SK-N-SH (cell line): Measurements from ENCODE around the gene WDR33. TPM values are rescaled to one million over a fixed set of nuclear protein-coding genes. Genes with fewer than 3 reads are reported as not detected.

ENCODE experiments used
- CTCF ChIA-PET: fragments of 300-600, 350-600 bp; formaldehyde crosslinking; extraction: SDS; loops from one replicate; lab custom pipeline; 2021; lab: Yijun Ruan, JAX
- POLR2A ChIA-PET: fragments of 350-600 bp; sonication (Branson Sonifier 250); formaldehyde crosslinking; extraction: SDS; loops from one replicate; lab custom pipeline; 2020; ENCODE audit warnings: antibody characterized with exemption, inconsistent platforms; lab: Yijun Ruan, JAX
- DNase-seq: peaks from one replicate; pipeline ENCODE4 v3.0.0; 2012
- H2AFZ ChIP-seq: fragments of 200-600 bp; sonication (generic); 2 replicates; pipeline ENCODE4 v1.8.1; 2016; ENCODE audit warnings: antibody characterized with exemption, mild to moderate bottlenecking, low read depth
- H3F3A ChIP-seq: fragments of 200-600 bp; sonication (generic); replicated peaks from 2 replicates; pipeline ENCODE3; 2016; ENCODE audit warnings: antibody characterized with exemption, mild to moderate bottlenecking; ENCODE audit not compliant: insufficient read depth
- H3K27ac ChIP-seq, 2 experiments: fragments of 200-500 bp in 1 of 2; fragments of 200-600 bp in 1 of 2; sonication (Bioruptor generic) in 1 of 2; sonication (generic), shearing (Covaris generic) in 1 of 2; 2 replicates each; pipeline versions ENCODE4 v1.5.1 to v1.6.1; 2014 to 2016; ENCODE audit warnings: low read depth in 2 of 2, inconsistent platforms in 1 of 2, low read length in 1 of 2, mild to moderate bottlenecking in 1 of 2, mixed read lengths in 1 of 2
- H3K27me3 ChIP-seq: fragments of 200-600 bp; sonication (generic), shearing (Covaris generic); 2 replicates; pipeline ENCODE4 v1.6.1; 2016; ENCODE audit warnings: mixed run types; ENCODE audit not compliant: insufficient read depth
- H3K36me3 ChIP-seq, 2 experiments: fragments of 200-500 bp in 1 of 2; fragments of 200-600 bp in 1 of 2; sonication (Bioruptor generic) in 1 of 2; sonication (generic) in 1 of 2; replicated peaks in 1 of 2; 2 replicates each; pipeline versions ENCODE3 to v1.5.1; 2014 to 2016; ENCODE audit warnings: low read length in 1 of 2, mild to moderate bottlenecking in 1 of 2; ENCODE audit not compliant: insufficient read depth in 2 of 2, control insufficient read depth in 1 of 2
- H3K4me1 ChIP-seq, 2 experiments: fragments of 200-500 bp in 1 of 2; fragments of 200-600 bp in 1 of 2; sonication (Bioruptor generic) in 1 of 2; sonication (generic), shearing (Covaris generic) in 1 of 2; 2 replicates each; pipeline versions ENCODE4 v1.5.1 to v1.6.1; 2014 to 2016; ENCODE audit warnings: low read depth in 1 of 2, low read length in 1 of 2, mixed run types in 1 of 2; ENCODE audit not compliant: insufficient read depth in 2 of 2, control insufficient read depth in 1 of 2
- H3K4me2 ChIP-seq: fragments of 200-600 bp; sonication (generic), shearing (Covaris generic); 2 replicates; pipeline ENCODE4 v1.6.1; 2017; ENCODE audit warnings: mixed run types
- H3K4me3 ChIP-seq, 2 experiments: fragments of 200-500 bp in 1 of 2; fragments of 200-600 bp in 1 of 2; sonication (Bioruptor generic) in 1 of 2; sonication (generic), shearing (Covaris generic) in 1 of 2; 2 replicates each; pipeline versions ENCODE4 v1.5.1 to v1.8.1; 2014 to 2016; ENCODE audit warnings: low read depth in 2 of 2, inconsistent platforms in 1 of 2, low read length in 1 of 2, mild to moderate bottlenecking in 1 of 2, mixed read lengths in 1 of 2, moderate library complexity in 1 of 2
- H3K79me2 ChIP-seq: fragments of 200-600 bp; sonication (generic); 2 replicates; pipeline ENCODE4 v1.8.1; 2017; ENCODE audit warnings: mild to moderate bottlenecking; ENCODE audit not compliant: insufficient read depth
- H3K9ac ChIP-seq: fragments of 200-600 bp; sonication (generic); 2 replicates; pipeline ENCODE4 v1.6.1; 2017; ENCODE audit warnings: mixed run types
- H3K9me2 ChIP-seq: fragments of 200-600 bp; sonication (generic); 2 replicates; pipeline ENCODE4 v1.6.1; 2017; ENCODE audit warnings: mixed run types
- H3K9me3 ChIP-seq: fragments of 200-600 bp; sonication (generic); 2 replicates; pipeline ENCODE4 v1.6.1; 2017; ENCODE audit warnings: mixed run types, mild to moderate bottlenecking, moderate library complexity
- H4K20me1 ChIP-seq: fragments of 200-600 bp; sonication (generic); 2 replicates; pipeline ENCODE4 v1.6.1; 2017; ENCODE audit warnings: mild to moderate bottlenecking, mixed run types; ENCODE audit not compliant: insufficient read depth
- ELF1 ChIP-seq: IDR thresholded peaks from 2 replicates; pipeline ENCODE4 v1.4.0; 2012
- GATA2 ChIP-seq: sonication (generic); formaldehyde crosslinking; IDR thresholded peaks from 2 replicates; pipeline ENCODE4 v1.5.0; 2020; ENCODE audit warnings: mild to moderate bottlenecking, missing genetic modification reagents
- JUND ChIP-seq: IDR thresholded peaks from 2 replicates; pipeline ENCODE4 v1.4.0; 2012
- POLR2AphosphoS5 ChIP-seq: IDR thresholded peaks from 2 replicates; pipeline ENCODE4 v1.6.1; 2012; ENCODE audit warnings: low read depth, low read length
- RAD21 ChIP-seq: IDR thresholded peaks from 2 replicates; pipeline ENCODE4 v1.6.1; 2012; ENCODE audit warnings: mild to moderate bottlenecking, low read length
- RFX5 ChIP-seq: IDR thresholded peaks from 2 replicates; pipeline ENCODE4 v1.6.1; 2012; ENCODE audit warnings: mild to moderate bottlenecking, improper control_type of control experiment, low read length
- SMC3 ChIP-seq: IDR thresholded peaks from 2 replicates; pipeline ENCODE4 v1.6.1; 2012; ENCODE audit warnings: low read depth, low read length, improper control_type of control experiment
- TCF12 ChIP-seq: IDR thresholded peaks from 2 replicates; pipeline ENCODE4 v1.4.0; 2012
- YY1 ChIP-seq: IDR thresholded peaks from 2 replicates; pipeline ENCODE4 v1.4.0; 2012; ENCODE audit warnings: low read depth, mild to moderate bottlenecking
- WGBS: methylation state at CpG from one replicate; pipeline ENCODE4 v1.1.6; 2017; ENCODE audit warnings: low lambda C conversion rate; 5-methylcytosine and 5-hydroxymethylcytosine counted together
- polyA plus RNA-seq, 3 experiments: library from polyadenylated mRNA; depleted of rRNA; stranded (reverse); fragments of >200 nt; gene quantifications; 2 replicates each; pipeline ENCODE4 v1.2.3, GENCODE V29; 2012
- TF ChIP-seq, protein P1 (sequence below): IDR thresholded peaks from 2 replicates; pipeline ENCODE4 v1.6.1; 2012; ENCODE audit warnings: mild to moderate bottlenecking, low read depth, low read length, moderate library complexity
- TF ChIP-seq, protein P2 (sequence below): fragments of 150-350 bp; IDR thresholded peaks from 2 replicates; pipeline ENCODE4 v1.6.1; 2017; ENCODE audit warnings: antibody characterized with exemption, low read length, low read depth, borderline replicate concordance
- TF ChIP-seq, protein P3 (sequence below): IDR thresholded peaks from 2 replicates; pipeline ENCODE4 v1.4.0; 2012; ENCODE audit warnings: low read depth, borderline replicate concordance
- TF ChIP-seq, protein P4 (sequence below): fragments of 200-600 bp; sonication (generic); IDR thresholded peaks from 2 replicates; pipeline ENCODE4 v1.6.1; 2017; ENCODE audit warnings: antibody characterized with exemption, mild to moderate bottlenecking, moderate library complexity

Gene WDR33
- polyA plus RNA-seq, 1 of the 3 experiments (the other 2 are of a cell fraction) = 12.4 TPM

DNA sequence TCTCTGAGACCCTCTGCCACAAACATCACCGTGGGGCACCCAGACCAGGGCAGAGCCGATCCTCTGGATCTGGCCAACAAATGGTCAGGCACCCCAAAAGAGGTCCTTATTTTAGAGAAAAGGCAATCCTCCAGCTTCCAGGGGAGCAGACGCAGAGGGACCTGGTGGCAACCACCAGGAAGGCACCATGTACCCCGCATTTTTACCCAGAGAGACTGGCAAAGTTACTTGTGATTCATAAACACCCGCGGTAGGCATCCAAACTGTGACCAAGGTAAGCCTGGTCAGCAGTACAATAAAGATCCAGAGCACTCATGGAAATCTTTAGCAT is 146.1 kb downstream of the WDR33 start:
- POLR2A ChIA-PET = no interaction called here
- Histone ChIP-seq H3K36me3 (no peaks in the 10 kb centered on the region), H3K4me2 (no peak overlapping the region), H3K9me2 (no peaks in the 10 kb centered on the region), H4K20me1 (no peaks in the 10 kb centered on the region), H3K9ac (no peak overlapping the region), H3K4me3 (no peak overlapping the region), H3F3A (no peaks in the 10 kb centered on the region), H3K27ac (no peak overlapping the region), H3K4me1 (peaks cover 0 to 21% of the 10 kb centered on the region in 2 experiments; a peak in 1 of 4 replicates), H2AFZ (no peak overlapping the region), H3K79me2 (0 out of 2 replicates have a peak, but pooled peaks cover 3% of the 10 kb centered on the region), H3K9me3 (no peaks in the 10 kb centered on the region), H3K27me3 (no peaks in the 10 kb centered on the region)
- TF ChIP-seq, protein P1, sequence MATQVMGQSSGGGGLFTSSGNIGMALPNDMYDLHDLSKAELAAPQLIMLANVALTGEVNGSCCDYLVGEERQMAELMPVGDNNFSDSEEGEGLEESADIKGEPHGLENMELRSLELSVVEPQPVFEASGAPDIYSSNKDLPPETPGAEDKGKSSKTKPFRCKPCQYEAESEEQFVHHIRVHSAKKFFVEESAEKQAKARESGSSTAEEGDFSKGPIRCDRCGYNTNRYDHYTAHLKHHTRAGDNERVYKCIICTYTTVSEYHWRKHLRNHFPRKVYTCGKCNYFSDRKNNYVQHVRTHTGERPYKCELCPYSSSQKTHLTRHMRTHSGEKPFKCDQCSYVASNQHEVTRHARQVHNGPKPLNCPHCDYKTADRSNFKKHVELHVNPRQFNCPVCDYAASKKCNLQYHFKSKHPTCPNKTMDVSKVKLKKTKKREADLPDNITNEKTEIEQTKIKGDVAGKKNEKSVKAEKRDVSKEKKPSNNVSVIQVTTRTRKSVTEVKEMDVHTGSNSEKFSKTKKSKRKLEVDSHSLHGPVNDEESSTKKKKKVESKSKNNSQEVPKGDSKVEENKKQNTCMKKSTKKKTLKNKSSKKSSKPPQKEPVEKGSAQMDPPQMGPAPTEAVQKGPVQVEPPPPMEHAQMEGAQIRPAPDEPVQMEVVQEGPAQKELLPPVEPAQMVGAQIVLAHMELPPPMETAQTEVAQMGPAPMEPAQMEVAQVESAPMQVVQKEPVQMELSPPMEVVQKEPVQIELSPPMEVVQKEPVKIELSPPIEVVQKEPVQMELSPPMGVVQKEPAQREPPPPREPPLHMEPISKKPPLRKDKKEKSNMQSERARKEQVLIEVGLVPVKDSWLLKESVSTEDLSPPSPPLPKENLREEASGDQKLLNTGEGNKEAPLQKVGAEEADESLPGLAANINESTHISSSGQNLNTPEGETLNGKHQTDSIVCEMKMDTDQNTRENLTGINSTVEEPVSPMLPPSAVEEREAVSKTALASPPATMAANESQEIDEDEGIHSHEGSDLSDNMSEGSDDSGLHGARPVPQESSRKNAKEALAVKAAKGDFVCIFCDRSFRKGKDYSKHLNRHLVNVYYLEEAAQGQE = no peak
- TF ChIP-seq GATA2 (CRISPR knock-in tag) (no peak), RFX5 (no peak), SMC3 (no peak), RAD21 (no peak), TCF12 (no peak), POLR2AphosphoS5 (no peak), YY1 (no peak), ELF1 (no peak), JUND (no peak)
- TF ChIP-seq, protein P2, sequence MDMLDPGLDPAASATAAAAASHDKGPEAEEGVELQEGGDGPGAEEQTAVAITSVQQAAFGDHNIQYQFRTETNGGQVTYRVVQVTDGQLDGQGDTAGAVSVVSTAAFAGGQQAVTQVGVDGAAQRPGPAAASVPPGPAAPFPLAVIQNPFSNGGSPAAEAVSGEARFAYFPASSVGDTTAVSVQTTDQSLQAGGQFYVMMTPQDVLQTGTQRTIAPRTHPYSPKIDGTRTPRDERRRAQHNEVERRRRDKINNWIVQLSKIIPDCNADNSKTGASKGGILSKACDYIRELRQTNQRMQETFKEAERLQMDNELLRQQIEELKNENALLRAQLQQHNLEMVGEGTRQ = no peak
- TF ChIP-seq, protein P3, sequence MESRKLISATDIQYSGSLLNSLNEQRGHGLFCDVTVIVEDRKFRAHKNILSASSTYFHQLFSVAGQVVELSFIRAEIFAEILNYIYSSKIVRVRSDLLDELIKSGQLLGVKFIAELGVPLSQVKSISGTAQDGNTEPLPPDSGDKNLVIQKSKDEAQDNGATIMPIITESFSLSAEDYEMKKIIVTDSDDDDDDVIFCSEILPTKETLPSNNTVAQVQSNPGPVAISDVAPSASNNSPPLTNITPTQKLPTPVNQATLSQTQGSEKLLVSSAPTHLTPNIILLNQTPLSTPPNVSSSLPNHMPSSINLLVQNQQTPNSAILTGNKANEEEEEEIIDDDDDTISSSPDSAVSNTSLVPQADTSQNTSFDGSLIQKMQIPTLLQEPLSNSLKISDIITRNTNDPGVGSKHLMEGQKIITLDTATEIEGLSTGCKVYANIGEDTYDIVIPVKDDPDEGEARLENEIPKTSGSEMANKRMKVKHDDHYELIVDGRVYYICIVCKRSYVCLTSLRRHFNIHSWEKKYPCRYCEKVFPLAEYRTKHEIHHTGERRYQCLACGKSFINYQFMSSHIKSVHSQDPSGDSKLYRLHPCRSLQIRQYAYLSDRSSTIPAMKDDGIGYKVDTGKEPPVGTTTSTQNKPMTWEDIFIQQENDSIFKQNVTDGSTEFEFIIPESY = no peak
- TF ChIP-seq, protein P4, sequence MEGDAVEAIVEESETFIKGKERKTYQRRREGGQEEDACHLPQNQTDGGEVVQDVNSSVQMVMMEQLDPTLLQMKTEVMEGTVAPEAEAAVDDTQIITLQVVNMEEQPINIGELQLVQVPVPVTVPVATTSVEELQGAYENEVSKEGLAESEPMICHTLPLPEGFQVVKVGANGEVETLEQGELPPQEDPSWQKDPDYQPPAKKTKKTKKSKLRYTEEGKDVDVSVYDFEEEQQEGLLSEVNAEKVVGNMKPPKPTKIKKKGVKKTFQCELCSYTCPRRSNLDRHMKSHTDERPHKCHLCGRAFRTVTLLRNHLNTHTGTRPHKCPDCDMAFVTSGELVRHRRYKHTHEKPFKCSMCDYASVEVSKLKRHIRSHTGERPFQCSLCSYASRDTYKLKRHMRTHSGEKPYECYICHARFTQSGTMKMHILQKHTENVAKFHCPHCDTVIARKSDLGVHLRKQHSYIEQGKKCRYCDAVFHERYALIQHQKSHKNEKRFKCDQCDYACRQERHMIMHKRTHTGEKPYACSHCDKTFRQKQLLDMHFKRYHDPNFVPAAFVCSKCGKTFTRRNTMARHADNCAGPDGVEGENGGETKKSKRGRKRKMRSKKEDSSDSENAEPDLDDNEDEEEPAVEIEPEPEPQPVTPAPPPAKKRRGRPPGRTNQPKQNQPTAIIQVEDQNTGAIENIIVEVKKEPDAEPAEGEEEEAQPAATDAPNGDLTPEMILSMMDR = no peak
- DNase-seq = no peak
- CTCF ChIA-PET = interaction anchor here (1.5 kb wide), 1 partner anchor 13 kb away, joined by 3 read pairs; no protein-coding TSS in a partner anchor
- 92% methylated on average over 2 of the region's 6 CpGs for whole genome bisulfite sequencing
